AML-193 (cell line): Measurements from ENCODE around the gene SRRD.
A peak's percentile ranks its signal among the peaks of the same experiment; 100 is the strongest.

ENCODE experiments used
- DNase-seq, 2 experiments: peaks; one replicate each; lab custom pipeline; 2025; lab: John Stamatoyannopoulos, UW

Gene SRRD

DNA sequence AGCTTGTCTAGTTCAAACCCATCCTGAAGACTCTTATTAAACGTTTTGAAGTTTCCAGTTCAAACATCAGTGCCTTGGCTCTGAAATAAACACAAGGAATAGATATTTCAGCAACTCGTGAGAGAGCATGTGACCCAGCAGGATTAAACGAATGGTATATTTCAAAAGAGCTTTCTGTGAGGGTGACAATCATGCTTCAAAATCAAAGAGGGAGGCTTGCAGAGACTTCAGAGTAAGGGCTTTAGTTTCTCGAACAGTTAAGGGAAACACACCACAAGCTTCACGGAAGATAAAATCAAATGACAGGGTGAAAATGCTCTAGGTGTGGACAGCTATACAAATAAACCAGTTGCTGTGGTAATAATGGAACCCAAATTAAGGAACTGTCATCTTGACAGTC lies 1.5 kb upstream of the SRRD start:
- DNase-seq, result no peak

DNA sequence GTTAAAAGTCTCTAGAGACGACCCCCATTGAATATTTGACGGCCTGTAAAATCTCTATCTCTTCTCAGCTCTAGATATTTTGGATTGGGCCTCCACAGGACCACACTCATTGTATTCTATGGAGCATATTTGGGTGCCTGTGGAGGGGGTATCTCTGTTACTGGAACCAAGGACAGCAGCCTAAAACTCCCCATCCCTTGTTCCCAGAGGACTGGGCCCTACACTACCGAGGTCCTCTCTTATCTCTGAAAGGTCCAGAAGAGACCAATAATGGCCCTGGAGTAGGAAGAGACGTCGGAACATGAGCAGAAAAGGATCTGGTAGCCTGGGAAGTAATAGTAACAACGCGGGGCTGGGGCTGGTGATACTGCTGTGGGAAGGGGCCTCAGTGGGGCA lies 636 bp upstream of the SRRD start:
- no peak for DNase-seq

DNA sequence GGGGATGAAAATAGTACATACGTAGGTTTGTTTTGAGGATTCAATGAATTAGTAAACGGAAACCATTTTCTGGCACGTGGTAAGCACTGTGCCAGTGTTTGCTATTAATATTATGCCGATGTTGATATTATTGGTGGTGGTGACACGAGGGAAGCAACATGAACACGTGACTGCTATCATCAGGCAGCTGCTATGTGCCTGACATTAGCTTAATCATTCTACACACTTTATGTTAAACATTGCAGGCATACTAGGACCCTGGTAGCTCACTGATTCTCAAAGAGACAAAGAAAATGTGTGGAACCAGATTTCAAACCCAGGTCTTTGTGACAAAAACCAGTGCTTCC lies 656 bp downstream of the SRRD start:
- no peak for DNase-seq

DNA sequence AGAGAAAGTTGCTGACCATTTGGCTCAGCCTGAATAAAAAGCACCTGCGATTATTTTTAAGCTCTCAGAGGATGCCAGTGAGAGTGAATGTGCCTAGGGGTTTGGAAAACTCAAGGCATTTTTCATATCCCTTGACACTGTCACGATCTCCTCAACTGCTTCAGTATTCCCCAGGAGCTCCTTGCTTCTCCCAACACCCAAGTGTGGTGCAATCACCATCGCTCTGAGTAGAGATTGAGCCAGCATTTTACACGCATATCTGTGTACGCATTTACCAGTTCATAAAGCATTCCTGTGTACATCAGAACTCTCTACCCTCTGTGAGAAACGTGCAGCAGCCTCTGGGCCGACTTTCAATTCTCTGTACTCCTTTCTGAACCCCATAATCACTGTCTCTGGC lies 1.3 kb downstream of the SRRD start:
- DNase-seq, result no peak

DNA sequence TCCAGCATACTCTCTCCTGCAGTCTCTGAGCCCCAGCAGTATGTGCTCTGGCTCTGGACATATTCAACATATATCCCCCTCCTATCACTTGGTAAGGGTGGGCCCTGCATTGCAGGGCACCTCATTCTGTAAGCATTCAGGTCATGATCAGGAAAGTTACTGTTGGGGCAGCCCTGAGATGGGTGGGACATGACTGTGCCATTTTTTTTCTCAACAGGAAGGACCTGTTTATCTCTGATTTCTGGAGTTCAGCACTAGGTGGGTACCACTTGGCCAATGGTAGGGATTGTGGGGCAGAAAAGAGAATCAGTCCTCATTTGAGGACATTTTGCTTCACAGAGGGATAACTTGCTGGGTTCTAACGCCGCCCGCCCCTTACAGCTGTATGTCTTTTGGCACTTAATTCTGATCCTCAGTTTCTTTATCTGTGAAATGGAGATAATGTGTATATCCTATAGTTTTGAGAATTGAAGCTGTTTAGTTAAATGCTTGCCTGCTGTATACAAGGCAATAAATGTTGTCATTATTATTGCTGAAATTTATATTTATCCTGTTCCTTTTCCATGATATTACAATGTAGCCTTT lies 2.2 kb downstream of the SRRD start:
- no peak for DNase-seq

DNA sequence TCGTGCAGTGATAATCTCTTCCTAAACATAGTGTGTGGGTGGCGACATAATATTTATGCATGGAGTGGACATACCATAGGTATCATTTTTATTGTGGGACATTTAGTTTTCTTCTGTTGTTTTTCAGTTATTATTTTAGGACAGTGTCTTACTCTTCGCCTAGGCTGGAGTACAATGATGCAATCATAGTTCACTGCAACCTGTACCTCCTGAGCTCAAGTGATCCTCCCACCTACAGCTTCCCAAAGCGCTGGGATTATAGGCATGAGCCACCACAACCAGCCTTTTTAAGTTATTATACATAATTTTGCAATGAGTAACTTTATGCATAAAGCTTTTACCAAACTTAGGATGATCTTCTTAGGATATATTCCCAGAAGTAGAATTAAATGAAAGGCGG lies 2.7 kb downstream of the SRRD start:
- no peak for DNase-seq

DNA sequence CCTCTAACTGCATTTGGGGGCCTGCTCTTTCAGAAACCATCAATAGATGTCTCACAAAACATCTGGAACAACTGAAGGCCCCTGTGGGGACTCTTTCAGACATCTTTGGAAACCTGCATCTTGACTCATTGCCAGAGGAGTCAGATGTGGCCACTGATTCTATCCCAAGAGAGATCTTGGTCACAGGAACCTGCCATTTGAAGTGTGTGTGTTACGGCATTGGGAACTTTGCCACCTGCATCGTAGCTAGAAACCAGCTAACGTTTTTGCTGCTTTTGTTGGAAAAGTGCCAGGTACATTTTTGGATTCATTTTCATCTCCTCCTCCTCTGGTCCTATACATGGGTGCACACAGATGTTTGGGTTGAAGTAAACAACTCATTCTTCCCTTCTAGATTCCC lies 4.3 kb downstream of the SRRD start:
- no peak for DNase-seq

DNA sequence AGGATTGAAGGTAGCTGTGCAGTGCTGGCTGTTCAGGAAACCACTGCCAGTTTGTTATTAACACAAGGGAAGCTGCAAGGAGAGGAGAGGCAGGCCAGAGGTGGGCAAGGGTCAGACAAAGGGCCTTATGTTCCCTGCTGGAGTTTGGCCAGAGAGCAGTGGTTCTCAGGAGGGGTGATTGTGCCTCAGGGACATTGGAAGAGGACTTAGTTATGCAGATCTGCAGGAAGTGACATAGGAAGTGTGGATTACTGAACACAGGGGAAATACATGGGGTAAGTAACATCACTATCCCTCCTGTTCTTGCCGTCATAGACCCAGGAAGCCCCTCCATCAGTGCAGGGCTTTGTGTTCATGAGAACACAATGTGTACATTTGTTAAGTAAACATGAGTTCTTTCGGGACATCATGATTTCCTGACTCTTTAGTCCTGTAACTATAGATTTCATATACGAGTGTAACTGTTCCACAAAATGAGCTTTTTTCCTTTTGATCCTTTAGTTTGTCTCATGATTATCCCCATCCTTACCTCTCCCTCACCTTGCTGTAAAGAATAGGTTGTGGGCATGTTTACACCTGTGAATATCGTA lies 5.9 kb downstream of the SRRD start:
- no peak for DNase-seq

DNA sequence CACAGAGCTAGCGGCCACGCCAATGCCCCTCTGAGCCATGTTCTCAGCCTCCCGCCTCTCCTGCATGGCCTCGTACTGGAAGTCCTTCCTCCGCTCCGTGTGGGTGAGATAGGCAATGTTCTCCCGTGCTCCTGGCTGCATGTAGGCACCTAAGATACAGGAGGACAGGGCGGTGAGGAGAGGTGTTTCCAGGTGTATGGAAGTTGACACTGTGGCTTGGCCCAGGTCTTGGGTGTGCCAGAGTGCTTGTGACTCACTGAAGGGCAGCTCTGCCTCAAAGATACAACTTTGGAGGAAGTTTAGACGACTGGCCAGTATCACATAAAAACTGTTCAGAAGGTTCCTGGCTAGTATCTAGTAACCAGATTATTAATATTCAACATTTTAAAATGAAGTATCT lies 8.5 kb downstream of the SRRD start:
- DNase-seq, result no peak

DNA sequence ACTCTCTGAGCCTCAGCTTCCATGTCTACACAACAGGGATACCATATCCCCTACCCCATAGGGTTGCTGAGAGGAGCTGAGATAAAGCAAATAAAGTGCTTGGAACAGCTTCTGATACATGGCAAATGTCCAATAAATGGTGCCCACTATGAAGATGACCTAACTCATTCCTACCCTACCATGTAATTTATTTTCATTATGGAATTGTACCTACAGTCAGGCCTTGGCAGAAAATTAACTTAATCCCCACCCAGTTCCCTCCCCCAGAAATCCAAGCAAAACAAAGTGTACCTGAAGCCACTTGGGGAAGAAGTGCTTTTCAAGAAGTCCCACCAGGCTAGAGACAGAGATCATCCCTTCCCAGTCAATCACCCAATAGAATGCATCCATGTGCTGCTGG lies 10.8 kb downstream of the SRRD start:
- no peak for DNase-seq

DNA sequence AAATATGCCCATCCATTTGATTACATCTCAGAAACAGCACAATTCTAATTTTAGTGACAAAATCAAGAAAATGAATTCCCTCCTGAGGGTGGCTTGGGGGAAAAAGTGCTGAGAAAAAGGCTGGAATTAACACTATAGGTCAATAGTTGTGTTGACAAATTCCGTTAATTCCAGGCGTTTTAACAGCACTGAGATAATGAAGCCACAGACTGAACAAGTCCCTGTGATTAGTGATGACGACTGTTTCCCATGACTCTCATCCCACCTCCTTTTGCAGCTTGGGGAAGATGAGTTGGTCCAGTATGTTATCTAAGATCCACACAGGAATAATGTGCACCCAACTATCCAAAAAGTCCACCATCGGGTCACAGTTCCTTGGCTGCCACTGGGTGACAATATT lies 12.8 kb downstream of the SRRD start:
- DNase-seq, result no peak

DNA sequence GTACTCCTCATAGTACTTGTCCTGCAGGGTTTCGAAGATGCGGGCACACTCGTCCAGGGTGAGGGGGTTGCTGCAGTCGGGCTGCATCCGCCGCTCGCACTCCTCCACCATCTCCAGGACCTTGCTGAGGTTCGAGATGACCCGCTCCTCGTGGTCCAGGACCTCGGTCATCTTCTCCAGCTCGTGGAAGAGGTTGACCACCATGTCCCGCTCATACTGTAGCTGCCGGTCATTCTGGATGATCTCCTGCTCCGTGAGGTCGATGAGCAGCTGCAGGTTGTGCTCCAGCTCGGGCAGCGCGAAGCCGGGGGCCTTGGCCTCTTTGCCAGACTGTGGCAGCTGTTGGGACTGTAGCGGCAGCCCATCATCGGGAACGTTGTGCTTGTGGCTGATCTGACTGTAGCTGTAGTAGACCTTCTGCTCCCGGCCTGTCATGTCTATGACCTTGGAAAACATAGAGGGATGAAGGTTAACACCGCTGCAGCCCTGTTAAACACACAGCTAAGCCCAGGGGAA lies 15.6 kb downstream of the SRRD start:
- no peak for DNase-seq

DNA sequence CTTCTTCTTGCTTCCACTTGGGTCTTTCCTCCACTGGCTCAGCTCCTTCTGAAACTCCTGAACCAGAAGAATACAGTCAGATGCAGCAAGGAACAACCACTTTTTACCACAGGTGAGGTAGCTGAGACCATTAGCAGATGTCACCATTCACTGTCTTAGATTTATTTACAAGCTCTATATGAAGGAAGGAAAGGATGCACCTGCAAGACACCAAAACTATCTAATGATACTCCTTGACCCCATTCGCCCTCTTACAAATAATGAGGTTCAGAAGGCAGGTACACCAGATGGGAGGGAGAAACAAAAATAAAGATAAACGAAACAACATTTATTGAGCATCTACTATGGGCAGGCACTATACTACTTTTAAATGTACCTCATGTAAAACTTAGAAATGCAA lies 18.3 kb downstream of the SRRD start:
- DNase-seq, result no peak

DNA sequence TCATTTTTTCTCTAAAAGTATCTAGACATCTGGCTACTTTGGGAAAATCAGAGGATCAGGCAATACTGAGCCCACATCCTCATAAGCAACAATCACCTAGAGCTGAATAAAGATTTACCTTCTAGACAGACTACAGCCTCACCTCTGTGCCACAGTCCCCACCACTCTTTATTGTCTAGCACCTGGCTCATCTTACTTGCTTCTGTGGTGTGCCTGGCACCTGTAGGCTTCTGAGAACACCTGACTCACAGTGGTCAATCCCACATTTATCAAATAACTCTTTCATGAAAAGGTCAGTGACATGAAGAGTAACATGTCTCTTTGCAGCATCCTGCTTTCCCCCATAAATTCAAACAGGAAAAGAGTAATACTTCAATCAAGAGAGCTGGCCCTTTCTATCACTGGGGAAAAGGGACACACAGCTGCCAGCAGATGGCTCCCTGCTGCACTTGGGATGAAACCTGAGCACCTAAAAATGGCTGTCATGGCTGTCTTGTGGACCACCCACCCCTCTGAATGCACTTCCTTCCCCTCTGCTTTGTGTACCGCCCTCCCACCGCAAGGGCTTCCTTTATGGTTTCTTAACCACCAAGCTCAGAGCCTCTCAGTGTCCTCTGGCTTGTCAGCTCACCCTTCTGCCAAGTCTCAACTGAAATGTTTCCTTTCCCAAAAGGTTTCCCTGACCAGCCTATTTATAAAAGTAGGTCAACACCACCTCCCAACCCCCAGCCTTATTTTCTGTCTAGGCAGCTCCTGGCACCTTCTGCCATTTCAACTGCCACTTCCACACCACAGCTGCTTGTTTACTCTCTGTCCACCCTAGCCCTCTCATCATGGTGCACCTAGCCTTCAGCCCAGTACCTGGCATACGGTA lies 19.2 kb downstream of the SRRD start:
- DNase-seq, result peak; percentile 78 to 84

DNA sequence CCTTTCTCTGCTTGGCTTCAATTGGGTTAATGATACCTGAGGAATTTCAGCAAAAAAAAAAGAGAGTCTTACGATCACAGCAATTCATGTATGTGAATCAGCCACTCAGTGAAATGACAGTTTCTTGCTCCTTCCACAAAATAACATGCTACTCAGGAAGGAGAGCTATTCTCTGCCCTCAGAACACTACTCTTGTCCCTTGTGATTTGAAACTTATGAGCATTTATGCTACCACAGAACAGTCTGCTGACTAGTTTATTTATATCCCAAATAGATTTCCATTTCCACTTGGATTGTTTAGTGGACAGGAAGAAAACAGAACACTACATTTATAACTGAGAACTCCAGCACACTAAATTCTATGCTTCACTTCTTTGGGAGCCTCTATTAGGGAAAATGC lies 20.1 kb downstream of the SRRD start:
- no peak for DNase-seq

DNA sequence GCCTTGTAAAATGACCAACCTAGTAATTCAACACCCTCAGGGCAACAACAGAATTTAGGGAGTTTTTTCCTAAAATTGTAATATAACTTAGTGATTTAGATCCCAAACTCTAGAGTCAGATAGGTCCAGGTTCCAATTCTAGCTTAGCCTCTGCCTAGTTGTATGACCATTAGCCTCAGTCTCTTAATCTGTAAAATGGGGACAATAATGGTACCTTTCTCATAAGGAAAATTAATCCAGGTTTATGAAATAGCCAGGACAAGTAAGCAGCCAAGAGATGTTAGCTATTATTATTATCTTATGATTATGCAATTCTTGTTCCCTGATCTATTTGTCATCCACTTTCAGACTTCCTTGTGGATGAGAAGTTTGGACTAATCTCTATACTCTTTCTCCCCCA lies 24.5 kb downstream of the SRRD start:
- no peak for DNase-seq

DNA sequence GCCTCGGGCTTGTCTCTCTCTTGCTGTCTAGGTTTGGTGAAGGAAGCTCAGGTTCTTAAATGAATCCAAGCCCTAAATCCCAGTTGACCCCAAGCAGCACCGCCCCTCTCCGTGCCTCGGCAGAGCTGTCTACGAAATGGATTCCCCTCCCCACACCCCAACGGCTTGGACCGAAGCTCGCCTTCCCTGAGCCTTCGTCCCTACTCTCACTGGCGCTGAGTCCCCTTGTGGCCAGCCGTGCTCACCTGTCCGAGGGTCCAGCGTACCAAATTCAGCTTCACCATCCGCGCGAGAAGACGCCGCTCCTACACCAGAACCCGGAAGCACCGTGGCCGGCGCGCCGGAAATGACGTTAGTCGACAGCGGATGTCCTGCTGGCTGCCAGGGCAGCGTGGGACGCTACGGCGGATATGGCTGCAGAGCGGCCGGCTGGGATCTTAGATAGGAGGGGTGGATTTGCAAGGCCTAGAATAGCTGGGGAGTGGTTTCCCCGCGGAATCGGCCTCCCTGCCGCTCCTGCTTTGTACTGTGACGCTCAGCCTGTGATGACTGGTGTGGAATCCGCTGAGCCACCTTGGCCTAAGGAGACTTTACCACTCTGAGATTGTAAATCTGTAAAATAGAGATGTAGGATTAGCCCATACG lies 28.6 kb downstream of the SRRD start, which contains the start of gene TFIP11:
TFIP11 (minus strand) TSS at position 325 of the 645 bp plus-strand sequence. CDS start 2,201 bp downstream, outside the sequence.
- DNase-seq, result peak; percentile 64 to 74

DNA sequence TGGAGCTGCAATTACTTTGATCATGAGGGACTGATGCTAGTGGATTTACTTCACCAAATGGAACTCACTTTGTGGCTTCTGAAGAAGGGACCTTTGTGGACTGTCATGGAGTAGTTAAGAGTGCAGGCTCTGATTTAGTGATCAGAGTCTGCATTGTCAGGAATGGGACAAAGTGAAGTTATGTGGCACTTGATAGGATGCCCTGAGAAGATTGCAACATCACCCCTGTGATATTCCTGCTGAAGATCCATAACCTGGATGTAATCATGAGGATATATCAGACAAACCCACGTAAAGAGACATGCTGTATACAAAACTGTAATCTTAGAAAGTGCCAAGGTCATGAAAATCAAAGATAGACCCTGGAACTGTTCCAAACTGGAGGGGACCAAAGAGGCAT lies 30.2 kb downstream of the SRRD start:
- DNase-seq, result no peak

DNA sequence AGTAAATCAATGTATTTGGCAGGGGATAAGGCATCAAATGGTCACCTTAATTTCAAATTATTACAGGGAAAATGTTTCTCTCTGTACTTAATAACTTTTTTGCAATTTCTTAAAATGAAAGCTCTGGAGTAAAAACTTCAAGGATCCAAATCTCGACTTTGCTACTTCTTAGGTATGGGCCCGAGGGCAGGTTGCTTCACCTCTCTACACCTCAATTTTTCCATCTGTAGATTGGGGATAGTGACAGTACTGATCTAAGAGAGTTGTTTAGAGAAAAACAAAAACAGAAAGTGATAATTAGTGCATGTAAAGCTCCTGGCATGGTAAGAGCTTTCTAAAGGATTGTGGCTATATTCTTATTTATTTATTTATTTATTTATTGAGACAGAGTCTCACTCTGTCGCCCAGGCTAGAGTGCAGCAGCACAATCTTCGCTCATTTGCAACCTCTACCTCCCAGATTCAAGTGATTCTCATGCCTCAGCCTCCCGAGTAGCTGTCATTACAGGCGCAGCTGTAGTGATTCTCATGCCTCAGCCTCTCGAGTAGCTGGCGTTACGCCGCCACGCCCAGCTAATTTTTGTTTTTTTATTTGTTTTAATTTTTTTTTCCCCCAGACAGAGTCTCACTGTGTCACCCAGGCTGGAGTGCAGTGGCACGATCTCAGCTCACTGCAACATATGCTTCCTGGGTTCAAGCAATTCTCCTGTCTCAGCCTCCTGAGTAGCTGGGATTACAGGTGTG lies 30.9 kb downstream of the SRRD start:
- no peak for DNase-seq

DNA sequence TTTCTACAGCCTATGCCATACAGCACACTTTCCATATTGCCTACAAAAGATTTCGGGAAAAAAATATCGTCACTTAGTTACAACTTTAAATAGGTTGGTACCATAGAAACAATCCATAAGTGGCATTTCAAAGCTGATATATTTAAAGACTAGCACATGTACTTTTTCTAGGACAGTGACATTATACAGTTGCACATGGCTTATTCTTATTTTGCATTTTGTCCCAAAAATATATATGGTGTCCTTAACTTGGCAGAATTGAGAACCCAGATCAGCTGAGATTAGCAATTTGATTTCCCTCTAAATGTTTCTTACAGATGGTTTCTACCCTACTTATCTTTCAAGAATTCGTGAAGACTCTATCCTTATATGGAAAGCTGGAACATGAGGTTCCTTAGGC lies 32.3 kb downstream of the SRRD start:
- no peak for DNase-seq

DNA sequence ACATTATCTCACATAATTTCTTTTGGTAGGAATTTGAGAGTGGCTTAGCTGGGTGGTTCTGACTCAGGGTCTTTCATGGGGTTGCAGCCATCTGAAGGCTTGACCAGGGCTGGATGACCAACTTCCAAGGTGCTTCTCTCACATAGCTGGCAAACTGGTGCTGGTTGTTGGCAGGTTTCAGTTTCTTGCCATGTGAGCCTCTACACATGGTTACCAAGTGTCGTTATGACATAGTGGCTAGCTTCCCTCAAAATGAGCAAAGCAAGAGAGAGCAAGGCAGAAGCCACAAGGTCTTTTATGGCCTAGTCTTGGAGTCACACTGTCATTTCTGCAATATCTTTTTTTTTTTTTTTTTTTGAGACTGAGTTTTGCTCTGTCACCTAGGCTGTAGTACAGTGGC lies 32.8 kb downstream of the SRRD start:
- DNase-seq, result no peak

DNA sequence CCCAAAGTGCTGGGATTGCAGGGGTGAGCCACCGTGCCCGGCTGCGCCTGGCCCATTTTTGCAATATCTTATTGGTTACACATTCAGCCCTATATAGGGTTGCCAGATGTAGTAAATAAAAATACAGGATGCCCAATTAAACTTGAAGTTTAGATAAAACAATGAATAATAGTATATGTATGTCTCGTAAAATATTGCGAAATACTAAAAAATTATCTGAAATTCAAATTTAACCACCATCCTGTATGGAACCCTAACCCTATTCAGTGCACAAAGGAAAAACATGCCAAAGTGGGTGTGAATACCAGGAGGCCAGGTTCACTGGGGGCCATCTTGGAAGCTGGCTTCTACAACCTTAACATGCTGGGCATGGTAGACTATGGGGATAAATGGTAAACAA lies 33.8 kb downstream of the SRRD start:
- DNase-seq, result no peak
